ENCODE measurements around the gene F9. TPM values are rescaled to one million over a fixed set of nuclear protein-coding genes. Genes with fewer than 3 reads are reported as not detected.

F9 gene
- total RNA-seq, 1 experiment from 2014 or later, result not detected

DNA sequence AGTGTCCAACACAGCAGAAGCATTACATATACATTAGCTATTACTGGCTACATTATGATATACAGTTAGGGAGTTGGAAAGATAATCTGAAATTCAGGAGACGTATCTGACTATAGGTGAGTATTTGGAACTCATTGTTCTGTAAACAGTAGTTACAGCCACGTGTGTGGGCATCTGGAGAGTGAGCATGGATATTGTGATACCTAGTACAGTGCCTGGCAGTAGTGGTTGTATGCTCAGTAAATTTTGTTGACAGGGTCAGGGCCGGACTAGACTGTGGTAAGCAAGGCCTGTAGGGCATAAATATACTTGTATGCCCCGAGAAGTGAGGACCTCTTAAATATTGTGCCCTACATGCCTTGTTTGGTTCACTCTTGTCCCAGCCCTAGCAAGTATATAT is 2.9 kb downstream of the F9 start:
- no peaks in the 10 kb centered on the region for H3K9me3 ChIP-seq (ENCODE audit: low read length)
- no peak overlapping the region for H3K4me3 ChIP-seq (ENCODE audit: low read length)
- no peak for ATAC-seq
- POLR2A ChIA-PET (ENCODE audit: unreplicated experiment), result no interaction called here
- H3K27me3 ChIP-seq (ENCODE audit: low read length), result no peaks in the 10 kb centered on the region
- BruUV-seq (replicated peaks), result no TSS peak
- CTCF ChIA-PET, result no interaction called here
- no peaks in the 10 kb centered on the region for H4K20me1 ChIP-seq (ENCODE audit: low read length)
- no peaks in the 10 kb centered on the region for H3F3A ChIP-seq (ENCODE audit: low read length, unreplicated experiment)
- H3K4me1 ChIP-seq (ENCODE audit: insufficient read depth, low read length), result no peaks in the 10 kb centered on the region
- DNase-seq, result no peak
- H3K9me2 ChIP-seq (replicated peaks; ENCODE audit: low read length), result no peaks in the 10 kb centered on the region
- intact Hi-C loops (cut with micrococcal nuclease), result no loop called here
- no peak for TF ChIP-seq EZH2phosphoT487 (IDR thresholded peaks at IDR 0.05; ENCODE audit: borderline replicate concordance, low read length)
- TF ChIP-seq, protein P1, sequence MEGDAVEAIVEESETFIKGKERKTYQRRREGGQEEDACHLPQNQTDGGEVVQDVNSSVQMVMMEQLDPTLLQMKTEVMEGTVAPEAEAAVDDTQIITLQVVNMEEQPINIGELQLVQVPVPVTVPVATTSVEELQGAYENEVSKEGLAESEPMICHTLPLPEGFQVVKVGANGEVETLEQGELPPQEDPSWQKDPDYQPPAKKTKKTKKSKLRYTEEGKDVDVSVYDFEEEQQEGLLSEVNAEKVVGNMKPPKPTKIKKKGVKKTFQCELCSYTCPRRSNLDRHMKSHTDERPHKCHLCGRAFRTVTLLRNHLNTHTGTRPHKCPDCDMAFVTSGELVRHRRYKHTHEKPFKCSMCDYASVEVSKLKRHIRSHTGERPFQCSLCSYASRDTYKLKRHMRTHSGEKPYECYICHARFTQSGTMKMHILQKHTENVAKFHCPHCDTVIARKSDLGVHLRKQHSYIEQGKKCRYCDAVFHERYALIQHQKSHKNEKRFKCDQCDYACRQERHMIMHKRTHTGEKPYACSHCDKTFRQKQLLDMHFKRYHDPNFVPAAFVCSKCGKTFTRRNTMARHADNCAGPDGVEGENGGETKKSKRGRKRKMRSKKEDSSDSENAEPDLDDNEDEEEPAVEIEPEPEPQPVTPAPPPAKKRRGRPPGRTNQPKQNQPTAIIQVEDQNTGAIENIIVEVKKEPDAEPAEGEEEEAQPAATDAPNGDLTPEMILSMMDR (conservative IDR thresholded peaks at IDR 0.05; ENCODE audit: low read depth, low read length), result no peak
- TF ChIP-seq EZH2 (IDR thresholded peaks at IDR 0.05; ENCODE audit: low read length, unreplicated experiment), result no peak
- no peaks in the 10 kb centered on the region for H3K79me2 ChIP-seq (ENCODE audit: low read length)
- H3K27ac ChIP-seq (ENCODE audit: low read length), result no peak overlapping the region
- no peak overlapping the region for H3K9ac ChIP-seq (ENCODE audit: low read length)
- H2AFZ ChIP-seq (ENCODE audit: low read length), result no peak overlapping the region
- no peak overlapping the region for H3K4me2 ChIP-seq (ENCODE audit: low read length)
- H3K36me3 ChIP-seq (ENCODE audit: low read depth, low read length), result no peaks in the 10 kb centered on the region

DNA sequence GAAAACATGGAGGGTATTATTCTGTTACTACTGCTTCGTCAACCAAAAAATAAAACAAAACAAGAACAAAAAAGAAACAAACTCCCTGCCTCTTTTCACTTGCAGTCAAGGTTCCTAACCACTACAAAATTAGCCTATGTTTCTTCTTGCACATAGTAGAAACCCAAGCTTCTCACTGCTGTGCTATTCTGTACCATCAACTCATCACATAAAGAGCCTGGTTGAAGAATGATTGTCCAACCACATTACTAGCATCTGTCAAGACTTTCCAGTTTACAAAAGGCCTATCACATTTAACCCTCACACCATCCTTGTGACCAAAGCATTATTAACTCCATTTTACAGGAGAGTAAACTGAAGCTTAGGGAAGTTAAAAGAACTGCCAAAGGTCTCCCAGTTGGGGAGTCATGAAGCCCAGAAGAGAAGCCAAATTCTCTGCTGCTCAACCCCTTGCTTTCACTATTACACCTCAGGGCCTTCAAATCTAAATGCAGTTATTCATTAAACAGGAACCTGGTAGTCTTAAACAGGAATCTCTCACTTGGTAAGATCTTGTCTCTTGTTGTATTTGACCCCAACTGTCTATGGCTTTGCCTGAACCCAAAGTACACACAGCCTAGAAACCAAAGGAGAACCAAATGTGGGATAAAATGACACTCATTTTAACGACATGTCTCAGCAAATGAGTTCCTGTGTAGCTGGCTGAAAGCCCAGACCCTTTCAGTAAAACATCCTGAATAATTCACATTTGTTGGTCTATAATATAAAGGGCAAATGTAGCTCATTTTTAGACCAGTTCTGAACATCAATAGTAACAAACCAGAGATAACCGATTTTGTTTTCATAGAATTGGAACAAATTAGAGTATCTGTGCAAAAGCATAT is 8.6 kb downstream of the F9 start:
- peak; percentile 4 for DNase-seq
- no TSS peak for BruUV-seq (replicated peaks)
- intact Hi-C loops (cut with micrococcal nuclease), result no loop called here
- no peaks in the 10 kb centered on the region for H3K4me1 ChIP-seq (ENCODE audit: insufficient read depth, low read length)
- H3K79me2 ChIP-seq (ENCODE audit: low read length), result no peaks in the 10 kb centered on the region
- H3K4me2 ChIP-seq (ENCODE audit: low read length), result no peak overlapping the region
- H3K4me3 ChIP-seq (ENCODE audit: low read length), result no peak overlapping the region
- H3K27me3 ChIP-seq (ENCODE audit: low read length), result peaks cover 37% of the 10 kb centered on the region
- H3K27ac ChIP-seq (ENCODE audit: low read length), result no peak overlapping the region
- no peaks in the 10 kb centered on the region for H4K20me1 ChIP-seq (ENCODE audit: low read length)
- H3F3A ChIP-seq (ENCODE audit: low read length, unreplicated experiment), result no peaks in the 10 kb centered on the region
- no peak overlapping the region for H3K9ac ChIP-seq (ENCODE audit: low read length)
- ChIA-PET POLR2A (ENCODE audit: unreplicated experiment) (no interaction called here), CTCF (no interaction called here)
- TF ChIP-seq, protein P1 (conservative IDR thresholded peaks at IDR 0.05; ENCODE audit: low read depth, low read length), result no peak
- no peak for TF ChIP-seq EZH2 (IDR thresholded peaks at IDR 0.05; ENCODE audit: low read length, unreplicated experiment)
- no peak for TF ChIP-seq EZH2phosphoT487 (IDR thresholded peaks at IDR 0.05; ENCODE audit: borderline replicate concordance, low read length)
- H2AFZ ChIP-seq (ENCODE audit: low read length), result no peak overlapping the region
- ATAC-seq, result no peak
- H3K36me3 ChIP-seq (ENCODE audit: low read depth, low read length), result no peaks in the 10 kb centered on the region
- no peaks in the 10 kb centered on the region for H3K9me2 ChIP-seq (replicated peaks; ENCODE audit: low read length)
- H3K9me3 ChIP-seq (ENCODE audit: low read length), result no peaks in the 10 kb centered on the region

DNA sequence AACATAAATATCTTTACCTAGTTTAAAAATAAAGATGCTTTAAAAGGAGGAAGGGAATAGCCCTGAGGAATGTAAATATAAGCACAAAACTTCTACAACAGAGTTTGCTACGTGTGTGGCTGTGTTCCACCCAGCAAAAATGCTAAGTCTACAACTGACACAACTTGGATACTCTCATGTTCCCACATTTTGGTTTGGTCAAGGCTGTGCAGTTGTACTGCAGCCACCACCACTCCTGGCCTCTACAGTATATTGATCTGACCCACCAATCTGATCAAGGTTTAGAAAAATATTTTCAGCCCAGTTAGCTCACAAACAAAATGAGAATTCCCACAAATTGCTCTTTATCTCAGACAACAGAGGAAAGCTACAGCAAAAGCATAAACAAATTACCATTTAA is 12.1 kb downstream of the F9 start:
- DNase-seq (no peak), ATAC-seq (no peak)
- Histone ChIP-seq H3K27me3 (ENCODE audit: low read length) (peaks cover 37% of the 10 kb centered on the region), H3K79me2 (ENCODE audit: low read length) (no peaks in the 10 kb centered on the region), H3K4me1 (ENCODE audit: insufficient read depth, low read length) (no peaks in the 10 kb centered on the region), H3K9ac (ENCODE audit: low read length) (no peak overlapping the region), H4K20me1 (ENCODE audit: low read length) (no peaks in the 10 kb centered on the region), H3K27ac (ENCODE audit: low read length) (no peak overlapping the region), H3K9me2 (replicated peaks; ENCODE audit: low read length) (no peaks in the 10 kb centered on the region), H3K4me2 (ENCODE audit: low read length) (no peak overlapping the region), H3K4me3 (ENCODE audit: low read length) (no peak overlapping the region), H3K36me3 (ENCODE audit: low read depth, low read length) (no peaks in the 10 kb centered on the region), H2AFZ (ENCODE audit: low read length) (no peak overlapping the region), H3K9me3 (ENCODE audit: low read length) (no peaks in the 10 kb centered on the region), H3F3A (ENCODE audit: low read length, unreplicated experiment) (no peaks in the 10 kb centered on the region)
- ChIA-PET CTCF (no interaction called here), POLR2A (ENCODE audit: unreplicated experiment) (no interaction called here)
- TF ChIP-seq EZH2phosphoT487 (IDR thresholded peaks at IDR 0.05; ENCODE audit: borderline replicate concordance, low read length) (no peak), EZH2 (IDR thresholded peaks at IDR 0.05; ENCODE audit: low read length, unreplicated experiment) (no peak)
- TF ChIP-seq, protein P1 (conservative IDR thresholded peaks at IDR 0.05; ENCODE audit: low read depth, low read length), result no peak
- BruUV-seq (replicated peaks), result no TSS peak
- intact Hi-C loops (cut with micrococcal nuclease), result no loop called here

All from PC-3 (cell line).